Hepatocyte (in vitro differentiated cells): Measurements from ENCODE around the gene ADGRB3. TPM values are rescaled to one million over a fixed set of nuclear protein-coding genes. Genes with fewer than 3 reads are reported as not detected.

Experiments
- DNase-seq: peaks from one replicate; pipeline ENCODE4 v3.0.0-alpha.2; 2016; ENCODE audit warnings: low spot score
- H2AFZ ChIP-seq: fragments of 200-600 bp; sonication (generic); 2 replicates; pipeline ENCODE4 v1.6.0; 2016; ENCODE audit warnings: antibody characterized with exemption, mild to moderate bottlenecking
- H3K27ac ChIP-seq: fragments of 200-600 bp; sonication (generic); 2 replicates; pipeline ENCODE4 v1.5.1; 2016; ENCODE audit warnings: mild to moderate bottlenecking
- H3K27me3 ChIP-seq: fragments of 200-600 bp; sonication (generic); 2 replicates; pipeline ENCODE4 v1.6.1; 2016
- H3K36me3 ChIP-seq: fragments of 200-600 bp; sonication (generic); replicated peaks from 2 replicates; pipeline ENCODE4 v1.5.1; 2016; ENCODE audit warnings: low read depth; ENCODE audit not compliant: insufficient read depth
- H3K4me1 ChIP-seq: fragments of 200-600 bp; sonication (generic); 2 replicates; pipeline ENCODE4 v1.5.1; 2016; ENCODE audit warnings: mild to moderate bottlenecking, moderate library complexity; ENCODE audit not compliant: insufficient read depth
- H3K4me2 ChIP-seq: fragments of 200-600 bp; sonication (generic); 2 replicates; pipeline ENCODE4 v1.6.0; 2016
- H3K4me3 ChIP-seq: fragments of 200-600 bp; sonication (generic); 2 replicates; pipeline ENCODE4 v1.5.1; 2016; ENCODE audit warnings: mild to moderate bottlenecking
- H3K79me2 ChIP-seq: fragments of 200-600 bp; sonication (generic); 2 replicates; pipeline ENCODE4 v1.6.0; 2017; ENCODE audit warnings: mild to moderate bottlenecking
- H3K9me2 ChIP-seq: fragments of 200-600 bp; sonication (generic); replicated peaks from 2 replicates; pipeline ENCODE4 v1.6.0; 2017; ENCODE audit warnings: mild to moderate bottlenecking; ENCODE audit not compliant: insufficient read depth
- H3K9me3 ChIP-seq: fragments of 200-600 bp; sonication (generic); 2 replicates; pipeline ENCODE4 v1.5.1; 2016; ENCODE audit warnings: low read depth, mild to moderate bottlenecking
- H4K20me1 ChIP-seq: fragments of 200-600 bp; sonication (generic); 2 replicates; pipeline ENCODE4 v1.6.0; 2016; ENCODE audit warnings: mild to moderate bottlenecking; ENCODE audit not compliant: insufficient read depth, poor library complexity, severe bottlenecking
- EZH2 ChIP-seq: fragments of 200-600 bp; sonication (generic); IDR thresholded peaks from 2 replicates; pipeline ENCODE4 v1.6.1; 2016; ENCODE audit warnings: antibody characterized with exemption, mild to moderate bottlenecking, borderline replicate concordance
- EZH2phosphoT487 ChIP-seq: fragments of 200-600 bp; sonication (generic); IDR thresholded peaks from one replicate; pipeline ENCODE4 v1.6.1; 2018; ENCODE audit warnings: antibody characterized with exemption, mild to moderate bottlenecking, low read depth, moderate library complexity; ENCODE audit not compliant: unreplicated experiment, severe bottlenecking
- WGBS: methylation state at CpG from one replicate; pipeline ENCODE4 v1.1.6; 2016; ENCODE audit warnings: low lambda C conversion rate; ENCODE audit errors: missing lambda C conversion rate; 5-methylcytosine and 5-hydroxymethylcytosine counted together
- polyA plus RNA-seq: library from polyadenylated mRNA; unstranded; fragments of >200 nt; fragmentation: Nextera tagmentation; extraction: Ambion mirVana; gene quantifications from 2 replicates; pipeline ENCODE4 v1.2.1, GENCODE V29; 2016
- total RNA-seq: library from RNA; depleted of rRNA; stranded (reverse); fragments of >200 nt; gene quantifications from 2 replicates; pipeline ENCODE4 v1.2.3, GENCODE V29; 2014
- TF ChIP-seq, protein P1 (sequence below): fragments of 200-600 bp; sonication (generic); IDR thresholded peaks from 2 replicates; pipeline ENCODE4 v1.5.1; 2016; ENCODE audit warnings: antibody characterized with exemption, mild to moderate bottlenecking; ENCODE audit not compliant: poor library complexity

ADGRB3 gene
- total and polyA plus RNA-seq, 2 experiments from 2014 or later = 0.17 to 2.2 TPM

GRCh38 chr6:68615938-68616337, 19.1 kb upstream of the ADGRB3 start:
- Histone ChIP-seq H3K79me2 (no peaks in the 10 kb centered on the region), H3K27ac (no peak overlapping the region), H3K4me1 (no peaks in the 10 kb centered on the region), H3K9me3 (no peaks in the 10 kb centered on the region), H2AFZ (no peak overlapping the region), H3K4me2 (no peak overlapping the region), H4K20me1 (no peaks in the 10 kb centered on the region), H3K9me2 (no peaks in the 10 kb centered on the region), H3K36me3 (no peaks in the 10 kb centered on the region), H3K4me3 (no peak overlapping the region), H3K27me3 (no peaks in the 10 kb centered on the region)
- no peak for DNase-seq
- no peak for TF ChIP-seq EZH2
- TF ChIP-seq EZH2phosphoT487 = no peak
- TF ChIP-seq, protein P1, sequence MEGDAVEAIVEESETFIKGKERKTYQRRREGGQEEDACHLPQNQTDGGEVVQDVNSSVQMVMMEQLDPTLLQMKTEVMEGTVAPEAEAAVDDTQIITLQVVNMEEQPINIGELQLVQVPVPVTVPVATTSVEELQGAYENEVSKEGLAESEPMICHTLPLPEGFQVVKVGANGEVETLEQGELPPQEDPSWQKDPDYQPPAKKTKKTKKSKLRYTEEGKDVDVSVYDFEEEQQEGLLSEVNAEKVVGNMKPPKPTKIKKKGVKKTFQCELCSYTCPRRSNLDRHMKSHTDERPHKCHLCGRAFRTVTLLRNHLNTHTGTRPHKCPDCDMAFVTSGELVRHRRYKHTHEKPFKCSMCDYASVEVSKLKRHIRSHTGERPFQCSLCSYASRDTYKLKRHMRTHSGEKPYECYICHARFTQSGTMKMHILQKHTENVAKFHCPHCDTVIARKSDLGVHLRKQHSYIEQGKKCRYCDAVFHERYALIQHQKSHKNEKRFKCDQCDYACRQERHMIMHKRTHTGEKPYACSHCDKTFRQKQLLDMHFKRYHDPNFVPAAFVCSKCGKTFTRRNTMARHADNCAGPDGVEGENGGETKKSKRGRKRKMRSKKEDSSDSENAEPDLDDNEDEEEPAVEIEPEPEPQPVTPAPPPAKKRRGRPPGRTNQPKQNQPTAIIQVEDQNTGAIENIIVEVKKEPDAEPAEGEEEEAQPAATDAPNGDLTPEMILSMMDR = no peak

- no peaks in the 10 kb centered on the region for H3K9me2 ChIP-seq
- WGBS = 93% methylated on average over 6 of the region's 6 CpGs
- no peak overlapping the region for H3K27ac ChIP-seq
- H3K27me3 ChIP-seq = no peaks in the 10 kb centered on the region
- H3K4me3 ChIP-seq = no peak overlapping the region
- no peaks in the 10 kb centered on the region for H3K4me1 ChIP-seq
- H3K36me3 ChIP-seq = no peaks in the 10 kb centered on the region
- no peak overlapping the region for H3K4me2 ChIP-seq
- no peak for DNase-seq
- no peak overlapping the region for H2AFZ ChIP-seq
- TF ChIP-seq, protein P1 = no peak
- no peak for TF ChIP-seq EZH2
- TF ChIP-seq EZH2phosphoT487 = no peak
- H3K9me3 ChIP-seq = no peaks in the 10 kb centered on the region
- no peaks in the 10 kb centered on the region for H4K20me1 ChIP-seq
- H3K79me2 ChIP-seq = no peaks in the 10 kb centered on the region
Observed at GRCh38 chr6:68625998-68626397, 9.1 kb upstream of the ADGRB3 start.

- H3K27ac ChIP-seq = no peak overlapping the region
- DNase-seq = no peak
- WGBS = 61% methylated on average over 2 of the region's 2 CpGs
- no peak overlapping the region for H3K4me2 ChIP-seq
- no peaks in the 10 kb centered on the region for H3K79me2 ChIP-seq
- no peaks in the 10 kb centered on the region for H3K9me2 ChIP-seq
- no peak overlapping the region for H3K4me3 ChIP-seq
- H3K4me1 ChIP-seq = no peaks in the 10 kb centered on the region
- H3K9me3 ChIP-seq = peaks cover 1% of the 10 kb centered on the region
- H4K20me1 ChIP-seq = no peaks in the 10 kb centered on the region
- no peaks in the 10 kb centered on the region for H3K36me3 ChIP-seq
- H2AFZ ChIP-seq = no peak overlapping the region
- TF ChIP-seq, protein P1 = no peak
- TF ChIP-seq EZH2 = no peak
- TF ChIP-seq EZH2phosphoT487 = no peak
- peaks cover 14% of the 10 kb centered on the region for H3K27me3 ChIP-seq
Observed at GRCh38 chr6:68628161-68628560, 6.9 kb upstream of the ADGRB3 start.

GRCh38 chr6:68632734-68633133, 2.3 kb upstream of the ADGRB3 start:
- H2AFZ ChIP-seq = no peak overlapping the region
- no peak overlapping the region for H3K4me3 ChIP-seq
- H4K20me1 ChIP-seq = no peaks in the 10 kb centered on the region
- 69% methylated on average over 3 of the region's 3 CpGs for WGBS
- H3K27ac ChIP-seq = no peak overlapping the region
- H3K36me3 ChIP-seq = no peaks in the 10 kb centered on the region
- peaks cover 52% of the 10 kb centered on the region for H3K27me3 ChIP-seq
- H3K9me3 ChIP-seq = peaks cover 4% of the 10 kb centered on the region
- H3K79me2 ChIP-seq = no peaks in the 10 kb centered on the region
- no peak for DNase-seq
- no peaks in the 10 kb centered on the region for H3K9me2 ChIP-seq
- H3K4me2 ChIP-seq = no peak overlapping the region
- TF ChIP-seq EZH2phosphoT487 (no peak), EZH2 (no peak)
- TF ChIP-seq, protein P1 = no peak
- no peaks in the 10 kb centered on the region for H3K4me1 ChIP-seq
